Renal cortex interstitium (tissue), 11 donors: Measurements from ENCODE around the gene TCF4. TPM values are rescaled to one million over a fixed set of nuclear protein-coding genes. Genes with fewer than 3 reads are reported as not detected.

Experiments
- DNase-seq, 11 donors: peaks; one replicate each; pipeline ENCODE4 v3.0.0-alpha.2; 2013; ENCODE audit warnings: low read depth in 9 of 11, low spot score in 4 of 11; ENCODE audit errors: extremely low read depth in 1 of 11
- polyA plus RNA-seq, 3 donors: library from polyadenylated mRNA; unstranded; fragments of 120-200 nt; gene quantifications; one replicate each; pipeline ENCODE4 v1.2.1, GENCODE V29; 2013; ENCODE audit not compliant: insufficient read length in 3 of 3

TCF4 gene
- polyA plus RNA-seq, 3 donors: 70.9 to 79.8 (median 71.1) TPM

- DNase-seq: no peak
Observed at GRCh38 chr18:55324166-55324565, 263.8 kb downstream of the TCF4 start.

DNA sequence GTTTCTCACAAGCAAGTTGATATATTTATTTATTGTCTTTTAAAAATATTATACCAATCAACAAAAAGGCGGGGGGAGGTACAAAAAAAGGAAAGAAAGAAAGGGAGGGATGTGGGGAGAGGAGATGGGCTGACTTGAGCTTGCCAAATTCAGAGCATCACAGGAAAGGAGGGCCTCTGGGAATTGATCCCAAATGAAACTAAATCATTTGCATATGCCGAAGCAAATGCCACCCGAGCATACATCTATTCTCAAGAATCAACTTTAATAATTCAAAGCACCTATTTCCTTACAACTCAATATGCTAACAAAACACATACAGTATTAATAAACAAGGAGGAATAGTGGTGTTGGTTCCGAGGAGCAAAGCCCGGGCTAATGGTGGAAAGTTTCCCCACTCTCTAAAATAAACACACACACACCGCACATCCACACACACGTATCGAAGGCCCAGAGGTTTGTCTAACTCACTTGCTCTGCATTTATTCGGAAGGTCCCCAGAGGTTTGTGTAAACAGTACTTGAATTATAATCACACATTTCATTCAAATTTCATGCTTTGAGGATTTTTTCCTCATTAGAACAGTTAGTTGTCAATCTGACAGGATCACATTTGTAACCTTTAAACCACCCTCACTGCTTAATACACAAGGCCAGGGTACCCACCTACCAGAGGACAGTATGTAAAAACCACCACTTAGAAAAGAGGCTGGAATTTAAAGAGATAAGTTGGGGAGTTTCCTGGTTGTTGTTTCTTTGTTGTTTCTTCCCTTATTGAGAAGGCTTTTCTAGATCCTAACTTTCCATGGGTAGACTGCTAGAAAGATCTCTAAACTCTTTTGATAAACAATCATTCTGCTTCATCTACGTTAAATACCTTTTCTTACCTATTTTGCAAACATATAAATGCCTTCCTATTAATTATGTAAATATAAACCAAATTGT is 264.7 kb downstream of the TCF4 start:
- DNase-seq: no peak

DNA sequence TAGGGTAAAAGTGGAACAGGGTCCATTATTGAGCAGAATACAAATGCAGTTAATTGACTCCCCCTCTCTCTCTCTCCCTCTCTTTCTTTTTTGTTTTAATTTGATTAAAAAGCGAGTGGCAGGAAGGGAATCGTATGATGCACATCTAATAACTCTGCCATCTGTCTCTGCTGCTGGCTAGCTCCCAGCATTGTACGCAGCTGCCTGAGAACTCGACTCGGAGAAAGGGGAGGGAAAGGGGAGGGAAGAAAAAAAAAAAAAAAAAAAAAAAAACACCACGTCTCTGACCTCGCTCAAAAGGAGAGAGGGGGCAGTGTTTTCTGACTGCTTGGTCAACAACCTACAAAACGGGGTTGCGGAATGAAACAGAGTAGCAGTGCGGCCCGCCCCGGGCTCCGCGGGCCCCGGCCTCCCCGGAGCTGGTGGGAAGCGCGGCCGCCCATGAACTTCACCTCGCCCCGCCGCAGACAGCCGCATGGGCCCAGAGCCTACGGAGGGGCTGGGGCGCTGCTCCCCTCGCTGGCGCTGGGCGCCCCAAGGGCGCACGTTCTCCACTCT is 265.7 kb downstream of the TCF4 start:
- peak; percentile 76 to 90 (median 83) for DNase-seq

DNA sequence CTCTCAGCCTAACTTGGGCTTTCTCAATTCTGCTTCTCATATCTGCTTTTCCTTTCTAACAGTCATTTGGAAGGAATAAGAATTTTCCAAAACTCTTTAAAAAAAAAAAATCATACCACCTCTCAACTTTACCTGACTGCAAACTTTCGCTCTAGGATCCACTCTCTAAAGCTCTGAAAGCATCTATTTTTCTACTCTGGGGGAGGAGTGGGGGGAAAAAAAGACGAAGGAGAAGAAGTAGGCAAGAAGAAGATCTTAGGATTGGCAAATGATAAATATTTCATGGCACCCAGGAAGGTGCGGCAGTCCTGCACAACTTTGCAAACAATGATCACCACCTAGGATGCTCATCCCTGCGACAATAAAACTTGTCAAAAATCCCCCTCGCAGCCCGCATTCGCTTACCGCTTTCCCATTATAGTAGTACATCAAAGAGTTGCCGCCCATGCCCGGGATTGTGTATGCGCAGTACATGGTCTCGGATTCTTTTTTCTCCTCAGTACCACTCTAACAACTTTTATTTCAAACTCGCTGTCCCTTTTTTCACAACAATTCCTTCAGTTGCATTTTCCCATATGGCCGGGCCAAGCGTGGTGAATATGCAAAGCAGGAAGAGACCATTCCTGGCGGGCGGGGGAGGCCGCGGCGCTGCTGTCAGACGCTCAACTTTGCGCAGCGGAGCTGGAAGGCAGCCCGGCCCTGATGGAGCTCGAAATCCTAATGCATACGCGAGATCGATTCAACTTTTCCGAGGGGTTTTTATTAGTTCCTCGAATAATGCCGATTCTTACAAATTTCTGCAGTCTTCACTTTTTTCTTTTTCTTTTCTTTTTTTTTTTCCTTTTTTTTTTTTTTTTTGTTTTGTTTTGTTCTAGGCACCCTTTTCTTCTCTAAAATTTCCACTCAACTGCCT is 266.5 kb downstream of the TCF4 start:
- DNase-seq: peak; percentile 75 to 90 (median 85)

DNA sequence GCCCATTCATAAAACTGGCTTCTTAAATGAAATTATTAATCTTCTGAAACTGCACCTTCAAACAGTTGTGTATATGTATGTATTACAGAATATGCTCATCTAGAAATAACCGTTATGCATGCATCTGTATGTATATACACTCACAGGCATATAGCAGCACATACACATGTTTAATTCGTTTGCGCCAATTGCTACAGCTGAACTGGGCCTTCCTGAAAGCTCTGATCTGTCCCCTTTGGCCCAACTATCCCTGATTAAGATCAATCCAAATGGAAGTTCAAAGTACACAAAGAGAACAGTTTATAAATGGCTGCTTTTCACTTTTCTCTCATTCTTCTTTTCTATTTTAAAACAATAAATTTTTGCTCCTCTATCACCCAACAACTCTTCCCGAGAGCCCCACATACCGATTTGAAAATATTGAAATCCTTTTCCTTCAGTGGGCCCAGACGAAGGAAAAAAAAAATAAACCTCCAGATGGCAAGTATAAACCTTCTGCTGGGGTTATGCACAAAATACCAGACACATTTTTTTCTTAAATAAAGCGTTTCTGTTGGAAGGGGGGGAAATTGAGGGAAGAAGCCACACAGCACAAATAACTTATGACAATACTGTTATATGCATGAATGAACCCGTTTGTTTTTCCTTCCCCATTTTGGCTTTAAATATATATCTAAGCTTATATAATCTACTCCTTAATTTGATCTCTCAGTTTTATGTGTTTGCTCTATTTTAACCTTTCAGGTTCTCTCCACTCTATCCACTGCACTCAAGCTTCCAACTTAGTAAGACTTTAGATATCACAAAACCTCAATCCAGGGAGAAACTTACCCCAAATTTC is 267.3 kb downstream of the TCF4 start:
- no peak for DNase-seq

- no peak for DNase-seq
Observed at GRCh38 chr18:55319459-55320193, 268.4 kb downstream of the TCF4 start.

DNA sequence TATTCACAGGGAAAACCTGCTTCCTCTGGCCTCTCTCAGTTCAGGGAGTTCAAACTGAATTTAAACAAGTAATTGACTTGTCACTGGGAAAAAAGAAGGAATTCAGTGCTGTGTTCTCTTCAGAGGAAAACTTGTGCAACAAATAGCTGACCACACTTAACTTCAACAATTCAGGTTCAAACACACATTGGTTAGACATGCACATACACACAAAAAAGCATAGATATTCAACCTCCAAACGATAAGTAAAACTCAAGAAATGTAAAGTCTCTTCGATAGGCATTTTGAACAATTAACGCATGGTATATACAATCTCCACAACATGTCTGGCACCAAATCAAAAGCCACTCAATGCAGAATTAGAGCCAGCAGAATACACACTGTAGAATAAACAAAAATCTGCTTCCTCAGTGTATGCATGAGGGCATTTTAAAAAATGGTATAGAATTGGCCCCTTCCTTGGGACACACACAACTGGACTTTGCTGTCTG is 269.0 kb downstream of the TCF4 start:
- DNase-seq: no peak

DNA sequence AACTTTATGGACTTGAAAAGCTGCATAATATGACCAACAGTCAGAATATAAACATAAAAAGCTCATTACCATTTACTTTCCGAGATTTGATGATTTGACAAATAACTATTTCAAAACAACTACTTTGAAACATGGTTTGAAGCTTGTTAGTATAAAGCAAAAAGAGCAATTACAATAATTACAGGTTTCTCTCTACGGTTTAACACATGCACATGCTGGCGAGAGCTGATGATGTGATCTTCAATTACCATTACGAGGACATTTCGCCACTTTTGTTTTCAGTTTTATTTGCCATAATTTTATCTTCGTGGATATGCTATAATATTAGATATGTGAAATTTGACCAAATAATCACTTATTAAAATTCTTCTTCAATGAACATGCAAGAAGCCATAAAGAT is 270.1 kb downstream of the TCF4 start:
- no peak for DNase-seq

- no peak for DNase-seq
Observed at GRCh38 chr18:55317324-55317723, 270.7 kb downstream of the TCF4 start.

DNA sequence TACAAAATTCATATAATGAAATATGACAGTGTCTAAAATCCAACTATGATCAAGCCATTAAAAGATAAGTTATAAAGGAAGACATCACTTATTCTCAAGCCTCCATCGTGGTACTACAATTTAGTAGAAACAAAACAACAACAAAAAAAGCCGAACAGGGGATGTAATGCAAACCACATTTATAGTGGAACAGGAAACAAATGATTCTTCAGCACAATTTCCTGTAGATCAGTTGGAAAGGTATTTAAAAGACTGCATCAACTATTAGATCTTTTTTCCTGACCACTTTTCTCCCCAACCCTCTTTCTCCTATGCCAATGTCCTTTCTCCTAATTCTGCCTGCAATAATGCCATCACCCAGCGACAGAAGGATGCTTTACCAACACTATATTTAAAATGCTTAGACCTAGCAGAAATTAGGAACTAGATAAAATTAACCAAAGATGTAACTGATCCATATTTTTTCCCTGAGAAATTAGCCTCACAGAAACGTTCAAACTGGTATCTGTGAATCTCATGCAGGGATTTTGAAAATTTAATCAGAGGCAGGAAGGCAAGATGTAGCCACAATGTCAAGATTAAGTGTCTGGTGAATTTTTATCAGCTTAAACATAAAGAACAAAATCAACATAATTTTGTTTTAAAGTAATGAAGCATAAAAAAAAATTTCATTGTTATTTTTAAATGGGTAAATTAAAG is 271.4 kb downstream of the TCF4 start:
- no peak for DNase-seq

DNA sequence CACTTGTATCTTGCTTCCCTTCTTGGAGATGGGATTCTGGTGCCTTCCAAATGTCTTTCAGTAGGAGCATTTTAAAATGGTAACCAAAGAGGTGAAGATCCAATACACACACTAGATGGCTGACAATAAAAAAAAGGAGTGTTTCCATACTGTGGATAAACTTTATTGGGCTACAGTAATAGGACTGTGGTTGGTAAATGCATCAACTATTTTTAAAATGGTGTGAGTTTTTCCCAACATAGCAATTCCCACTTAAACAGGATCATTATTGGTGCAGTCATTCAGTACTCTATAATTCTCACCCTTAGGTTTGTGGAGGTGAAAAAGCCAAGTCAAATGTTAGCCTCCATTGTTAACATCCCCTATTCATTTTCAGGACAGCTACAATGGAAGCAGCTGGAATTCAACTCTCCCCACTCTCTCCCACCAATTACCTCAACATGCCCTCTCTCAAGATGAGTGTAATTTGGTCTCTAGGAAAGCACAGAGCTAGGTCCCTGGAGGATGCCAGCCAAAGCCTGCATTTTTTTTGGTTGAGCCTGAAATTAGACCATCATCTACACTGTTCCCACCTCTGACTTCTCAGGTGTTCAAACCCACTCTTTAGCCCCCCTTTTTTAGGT is 273.3 kb downstream of the TCF4 start:
- DNase-seq: no peak

GRCh38 chr18:55314031-55314430 is 274.0 kb downstream of the TCF4 start:
- DNase-seq: no peak

DNA sequence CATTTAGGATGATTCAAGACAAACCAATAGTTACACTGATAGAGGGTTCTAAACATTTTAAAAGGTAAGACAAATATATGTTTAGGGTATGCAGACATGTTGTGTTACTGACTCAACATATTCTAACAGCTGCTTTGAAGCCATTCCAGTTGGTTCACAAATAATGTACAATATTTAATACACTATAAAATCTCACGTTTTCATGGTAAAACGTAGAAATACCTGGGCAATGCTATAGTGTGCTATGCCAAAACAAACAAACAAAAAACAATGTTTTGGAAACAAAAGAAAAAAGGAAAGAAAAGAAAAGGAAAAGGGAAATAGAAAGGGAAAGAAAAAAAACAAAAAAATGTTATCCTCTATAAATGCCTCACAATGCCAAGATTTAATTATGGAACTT is 277.1 kb downstream of the TCF4 start:
- DNase-seq: no peak

GRCh38 chr18:55310044-55310676 is 277.8 kb downstream of the TCF4 start:
- no peak for DNase-seq

GRCh38 chr18:55309249-55309648 is 278.7 kb downstream of the TCF4 start:
- no peak for DNase-seq

- no peak for DNase-seq
Observed at GRCh38 chr18:55307505-55307904, 280.5 kb downstream of the TCF4 start.
